Spleen (tissue), 11 donors: ENCODE results near the gene MFF. TPM values are rescaled to one million over a fixed set of nuclear protein-coding genes. Genes with fewer than 3 reads are reported as not detected.

Experiments
- DNase-seq: peaks from one replicate; pipeline ENCODE4 v3.0.0-alpha.2; 2020
- H3K27ac ChIP-seq, 8 donors: fragments of 200-600 bp; sonication (generic) in 7 of 8; 1 replicate in 4 of 8; 2 replicates in 4 of 8; pipeline versions ENCODE4 v1.5.0 to v1.8.0; 2016 to 2021; ENCODE audit warnings: inconsistent platforms in 4 of 8, mild to moderate bottlenecking in 4 of 8, moderate library complexity in 1 of 8
- H3K27me3 ChIP-seq, 7 donors: fragments of 200-600 bp; sonication (generic) in 6 of 7; replicated peaks in 1 of 7; 1 replicate in 4 of 7; 2 replicates in 3 of 7; pipeline versions ENCODE4 v1.5.0 to v1.8.0; 2016 to 2021; ENCODE audit warnings: inconsistent platforms in 3 of 7, mild to moderate bottlenecking in 1 of 7
- H3K36me3 ChIP-seq, 6 donors: fragments of 200-600 bp; sonication (generic) in 5 of 6; 1 replicate in 4 of 6; 2 replicates in 2 of 6; pipeline versions ENCODE4 v1.5.0 to v1.8.0; 2016 to 2021; ENCODE audit warnings: inconsistent platforms in 2 of 6
- H3K4me1 ChIP-seq, 6 donors: fragments of 200-600 bp; sonication (generic) in 5 of 6; 1 replicate in 3 of 6; 2 replicates in 3 of 6; pipeline versions ENCODE4 v1.5.0 to v1.8.0; 2016 to 2021; ENCODE audit warnings: inconsistent platforms in 3 of 6
- H3K4me3 ChIP-seq, 8 donors: fragments of 200-600 bp; sonication (generic) in 7 of 8; 1 replicate in 4 of 8; 2 replicates in 4 of 8; pipeline versions ENCODE4 v1.5.0 to v1.8.0; 2016 to 2021; ENCODE audit warnings: inconsistent platforms in 4 of 8, mild to moderate bottlenecking in 4 of 8, moderate library complexity in 2 of 8
- H3K9me3 ChIP-seq, 8 donors: fragments of 200-600 bp; sonication (generic) in 7 of 8; 1 replicate in 4 of 8; 2 replicates in 4 of 8; pipeline versions ENCODE4 v1.5.0 to v1.8.0; 2016 to 2021; ENCODE audit warnings: inconsistent platforms in 4 of 8
- CTCF ChIP-seq, 11 experiments: fragments of 200-600 bp in 7 of 11; fragments of 450-650 bp in 4 of 11; sonication (generic) in 4 of 11; IDR thresholded peaks in 8 of 11; conservative IDR thresholded peaks in 3 of 11; 1 replicate in 7 of 11; 2 replicates in 4 of 11; pipeline versions ENCODE4 v1.4.0 to v1.8.0; 2016 to 2021; ENCODE audit warnings: antibody characterized with exemption in 11 of 11, inconsistent platforms in 4 of 11, mild to moderate bottlenecking in 1 of 11
- POLR2A ChIP-seq, 3 donors: fragments of 450-650 bp; IDR thresholded peaks; one replicate each; pipeline ENCODE4 v1.5.1; 2017; ENCODE audit warnings: antibody characterized with exemption in 3 of 3, mild to moderate bottlenecking in 1 of 3
- POLR2AphosphoS5 ChIP-seq, 3 donors: sonication (generic); formaldehyde crosslinking; IDR thresholded peaks; one replicate each; pipeline ENCODE4 v1.5.1; 2017; ENCODE audit warnings: antibody characterized with exemption in 3 of 3
- WGBS, 5 donors: extraction: QIAGEN DNeasy Blood & Tissue Kit in 3 of 5; methylation state at CpG; one replicate each; pipeline versions ENCODE4 v1.1.5 to v1.1.7; 2013 to 2018; 5-methylcytosine and 5-hydroxymethylcytosine counted together
- intact Hi-C: fragments of 100-400 bp; cut with DNase I; formaldehyde crosslinking; loops from one replicate; pipeline ENCODE4 v1.15.0; 2023; ENCODE audit warnings: low total_unique reads
- polyA plus RNA-seq, 3 donors: library from polyadenylated mRNA; stranded (reverse); fragments of 200-250 nt; gene quantifications; one replicate each; pipeline ENCODE4 v1.2.1, GENCODE V29; 2013
- total RNA-seq, 7 donors: library from RNA; depleted of rRNA in 3 of 7; stranded (reverse); fragments of >200 nt in 3 of 7; fragmentation: NEBNext Ultra II Directional in 4 of 7; extraction: Animal tissue kit (Norgen Biotek cat#: 25700) in 4 of 7; gene quantifications; one replicate each; pipeline versions ENCODE4 v1.1.0 to v1.2.1, GENCODE V29; 2016 to 2021
- donor health status: healthy with polysubstance abuse.
- donor health status: DM: no; HTN: no; CAD: no; lungs with moderate emphysema.
- donor health status: DM: no; HTN: no; CAD: no.
- donor health status: Bipolar disorder and iron deficiency.
- donor health status: healthy.
- donor health status: DM: no; HTN: no; CAD: no.
- donor health status: DM: yes; HTN: yes; CAD: no.

Gene MFF
- total and polyA plus RNA-seq, 10 donors: 59.3 to 134 (median 75.5) TPM

DNA sequence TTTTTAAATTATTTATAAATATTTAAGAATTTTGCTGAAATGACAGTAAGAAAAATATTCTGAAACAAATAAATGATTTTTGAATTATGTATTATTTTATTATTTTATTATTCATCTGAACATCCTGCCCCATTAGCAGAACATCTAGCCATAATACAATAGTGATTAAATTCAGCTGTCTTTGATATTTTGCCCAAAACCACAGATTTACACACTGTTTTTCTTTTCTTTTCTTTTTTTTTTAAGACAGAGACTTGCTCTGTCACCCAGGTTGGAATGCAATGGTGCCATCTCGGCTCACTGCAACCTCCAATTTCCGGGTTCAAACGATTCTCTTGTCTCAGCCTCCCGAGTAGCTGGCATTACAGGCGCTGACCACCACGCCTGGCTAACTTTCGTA lies 64.6 kb downstream of the MFF start:
- Histone ChIP-seq H3K36me3 (no peaks in the 10 kb centered on the region), H3K9me3 (no peaks in the 10 kb centered on the region), H3K4me3 (no peak overlapping the region), H3K4me1 (peaks cover 0 to 36% (median 17%) of the 10 kb centered on the region in 6 donors), H3K27ac (no peak overlapping the region), H3K27me3 (no peaks in the 10 kb centered on the region)
- intact Hi-C loops: no loop called here
- TF ChIP-seq CTCF (IDR thresholded peaks at IDR 0.05 in 8 of 11, conservative IDR thresholded peaks at IDR 0.05 in 3 of 11): no peak
- DNase-seq: no peak
- WGBS, 5 donors: 94 to 98% (median 98%) methylated on average over 7 of the region's 7 CpGs

DNA sequence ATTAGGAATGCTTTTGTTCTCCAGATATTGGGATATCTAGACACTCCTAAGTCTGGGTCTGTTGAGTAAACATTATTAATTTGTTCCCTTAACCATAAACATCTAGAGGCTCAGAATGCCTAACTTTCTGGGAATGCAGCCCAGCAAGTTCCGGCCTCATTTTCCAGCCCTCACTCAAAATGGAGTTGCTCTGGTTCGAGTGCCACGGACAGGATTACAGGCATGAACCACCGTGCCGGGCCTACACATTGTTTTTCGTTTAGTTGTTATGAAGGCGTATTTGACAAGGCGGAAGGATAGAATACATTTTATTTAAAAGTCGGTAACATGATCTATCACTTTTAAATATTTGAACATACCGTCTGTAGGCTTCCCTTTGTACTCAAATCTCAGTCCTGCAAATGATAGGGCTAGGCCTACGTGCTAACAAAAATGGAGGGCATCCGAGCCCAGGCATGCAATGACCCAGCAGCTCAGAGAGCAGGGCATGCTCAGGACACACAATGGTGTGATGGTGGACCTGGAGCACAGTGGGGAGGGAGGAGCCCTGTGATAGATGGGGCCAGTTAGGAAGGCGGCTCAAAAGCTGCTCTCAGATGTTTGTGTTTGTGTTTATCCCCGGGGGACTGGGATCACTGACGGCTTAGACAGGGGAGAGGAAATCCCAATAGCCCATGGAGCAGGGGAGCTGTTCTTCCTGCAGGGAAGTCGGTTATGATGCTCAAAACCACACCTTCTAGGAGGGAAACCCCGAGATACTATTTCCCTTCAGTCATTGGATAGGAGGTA lies 65.6 kb downstream of the MFF start:
- TF ChIP-seq POLR2A (IDR thresholded peaks at IDR 0.05) (no peak), CTCF (IDR thresholded peaks at IDR 0.05 in 8 of 11, conservative IDR thresholded peaks at IDR 0.05 in 3 of 11) (no peak), POLR2AphosphoS5 (IDR thresholded peaks at IDR 0.05) (no peak)
- intact Hi-C loops: no loop called here
- Histone ChIP-seq H3K27me3 (no peaks in the 10 kb centered on the region), H3K36me3 (no peaks in the 10 kb centered on the region), H3K27ac (no peak overlapping the region), H3K4me1 (peaks cover 0 to 27% (median 14%) of the 10 kb centered on the region in 6 donors), H3K9me3 (no peaks in the 10 kb centered on the region), H3K4me3 (no peak overlapping the region)
- DNase-seq: no peak
- WGBS, 5 donors: 87 to 90% (median 90%) methylated on average over 17 of the region's 17 CpGs

GRCh38 chr2:227394401-227394800 lies 69.3 kb downstream of the MFF start:
- intact Hi-C loops: no loop called here

More at GRCh38 chr2:227394401-227394800, 69.3 kb downstream of the MFF start:
- H3K27ac ChIP-seq: no peak overlapping the region
- no peaks in the 10 kb centered on the region for H3K36me3 ChIP-seq
- peaks cover 0 to 33% (median 14%) of the 10 kb centered on the region in 6 donors for H3K4me1 ChIP-seq
- H3K27me3 ChIP-seq: no peaks in the 10 kb centered on the region
- WGBS, 5 donors: 46 to 82% (median 67%) methylated on average over 2 of the region's 2 CpGs
- DNase-seq: no peak
- no peaks in the 10 kb centered on the region for H3K9me3 ChIP-seq
- no peak overlapping the region for H3K4me3 ChIP-seq
- TF ChIP-seq POLR2AphosphoS5 (IDR thresholded peaks at IDR 0.05) (no peak), POLR2A (IDR thresholded peaks at IDR 0.05) (no peak), CTCF (IDR thresholded peaks at IDR 0.05 in 8 of 11, conservative IDR thresholded peaks at IDR 0.05 in 3 of 11) (no peak)
